ENCODE results near the gene OR1J4.

OR1J4 gene

DNA sequence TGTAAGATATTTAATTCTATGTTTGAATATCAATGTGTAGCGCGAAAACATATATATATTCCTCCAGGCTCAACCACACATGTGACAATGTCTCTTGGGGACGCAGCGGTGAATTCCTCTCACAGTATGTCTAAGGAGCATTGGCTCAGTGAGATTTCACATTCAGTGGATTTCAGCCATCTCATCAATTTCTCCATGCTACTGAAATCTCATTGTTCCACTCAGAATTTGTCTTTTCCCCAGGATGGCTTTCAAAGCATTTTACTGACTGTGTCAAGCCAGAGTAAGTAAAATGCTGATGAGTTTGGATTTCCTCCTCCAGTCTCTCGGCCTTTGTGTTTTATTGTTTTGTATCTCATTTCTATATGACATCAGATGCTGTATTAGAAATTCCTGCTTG is 39.9 kb upstream of the OR1J4 start:
- Histone ChIP-seq H3K27ac (ENCODE audit: poor library complexity, severe bottlenecking) (no peak overlapping the region), H3K27me3 (ENCODE audit: insufficient read depth, poor library complexity, severe bottlenecking) (peaks cover 3% of the 10 kb centered on the region), H3K4me1 (ENCODE audit: insufficient read depth, poor library complexity, severe bottlenecking) (no peaks in the 10 kb centered on the region), H3K9me3 (ENCODE audit: severe bottlenecking) (no peaks in the 10 kb centered on the region), H3K4me3 (ENCODE audit: severe bottlenecking) (no peak overlapping the region), H3K36me3 (ENCODE audit: low read depth) (no peaks in the 10 kb centered on the region)
- TF ChIP-seq, protein P1, sequence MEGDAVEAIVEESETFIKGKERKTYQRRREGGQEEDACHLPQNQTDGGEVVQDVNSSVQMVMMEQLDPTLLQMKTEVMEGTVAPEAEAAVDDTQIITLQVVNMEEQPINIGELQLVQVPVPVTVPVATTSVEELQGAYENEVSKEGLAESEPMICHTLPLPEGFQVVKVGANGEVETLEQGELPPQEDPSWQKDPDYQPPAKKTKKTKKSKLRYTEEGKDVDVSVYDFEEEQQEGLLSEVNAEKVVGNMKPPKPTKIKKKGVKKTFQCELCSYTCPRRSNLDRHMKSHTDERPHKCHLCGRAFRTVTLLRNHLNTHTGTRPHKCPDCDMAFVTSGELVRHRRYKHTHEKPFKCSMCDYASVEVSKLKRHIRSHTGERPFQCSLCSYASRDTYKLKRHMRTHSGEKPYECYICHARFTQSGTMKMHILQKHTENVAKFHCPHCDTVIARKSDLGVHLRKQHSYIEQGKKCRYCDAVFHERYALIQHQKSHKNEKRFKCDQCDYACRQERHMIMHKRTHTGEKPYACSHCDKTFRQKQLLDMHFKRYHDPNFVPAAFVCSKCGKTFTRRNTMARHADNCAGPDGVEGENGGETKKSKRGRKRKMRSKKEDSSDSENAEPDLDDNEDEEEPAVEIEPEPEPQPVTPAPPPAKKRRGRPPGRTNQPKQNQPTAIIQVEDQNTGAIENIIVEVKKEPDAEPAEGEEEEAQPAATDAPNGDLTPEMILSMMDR (IDR thresholded peaks at IDR 0.05; ENCODE audit: poor library complexity, severe bottlenecking) = no peak
- DNase-seq (ENCODE audit: low spot score) (no peak), ATAC-seq (ENCODE audit: low read depth) (no peak)

DNA sequence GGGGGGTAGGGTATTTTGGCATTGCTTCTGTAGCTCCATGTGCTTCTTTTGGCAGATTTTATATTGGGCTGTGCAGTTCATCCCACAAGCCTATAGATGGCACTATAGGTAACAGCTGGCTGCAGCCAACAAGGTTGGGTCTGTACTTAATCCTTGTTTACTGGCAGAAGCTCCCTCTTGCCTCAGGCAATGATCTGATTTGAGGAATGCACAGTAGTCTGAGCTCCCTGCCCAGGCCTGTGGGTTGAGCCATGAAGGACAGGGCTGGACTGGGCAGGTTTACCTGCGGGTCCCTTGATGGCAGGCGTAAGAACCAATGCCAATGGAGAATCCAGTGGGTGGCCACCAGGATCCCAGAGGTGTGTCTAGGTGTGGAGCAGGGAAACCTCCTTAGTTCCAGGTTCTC is 20.1 kb upstream of the OR1J4 start:
- peak; percentile 88 for ATAC-seq (ENCODE audit: low read depth)
- Histone ChIP-seq H3K4me1 (ENCODE audit: insufficient read depth, poor library complexity, severe bottlenecking) (no peaks in the 10 kb centered on the region), H3K4me3 (ENCODE audit: severe bottlenecking) (no peak overlapping the region), H3K36me3 (ENCODE audit: low read depth) (no peaks in the 10 kb centered on the region), H3K27ac (ENCODE audit: poor library complexity, severe bottlenecking) (no peak overlapping the region), H3K27me3 (ENCODE audit: insufficient read depth, poor library complexity, severe bottlenecking) (peaks cover 12% of the 10 kb centered on the region), H3K9me3 (ENCODE audit: severe bottlenecking) (no peaks in the 10 kb centered on the region)
- DNase-seq (ENCODE audit: low spot score) = no peak
- TF ChIP-seq, protein P1 (IDR thresholded peaks at IDR 0.05; ENCODE audit: poor library complexity, severe bottlenecking) = peak; percentile 76

DNA sequence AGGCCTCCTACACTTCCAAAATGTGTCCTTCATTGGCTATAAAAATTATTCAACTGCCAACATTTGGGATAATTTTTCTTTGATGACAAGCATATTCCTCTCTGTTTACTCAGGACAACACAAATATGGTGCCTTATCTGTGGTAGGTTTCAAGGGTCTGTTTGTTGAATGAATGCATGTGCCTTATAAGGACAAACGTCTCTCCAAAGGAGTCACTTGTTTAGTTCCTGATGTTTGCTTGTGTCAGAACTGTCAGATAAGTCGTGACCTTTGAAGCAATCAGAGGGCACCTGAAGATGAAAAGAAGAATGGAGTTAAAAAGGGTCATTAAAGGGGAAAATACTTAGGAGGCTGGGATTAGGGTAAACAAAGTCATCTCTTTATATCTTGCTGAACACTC is 12.0 kb upstream of the OR1J4 start:
- H3K27me3 ChIP-seq (ENCODE audit: insufficient read depth, poor library complexity, severe bottlenecking) = peaks cover 6% of the 10 kb centered on the region
- no peaks in the 10 kb centered on the region for H3K36me3 ChIP-seq (ENCODE audit: low read depth)
- H3K4me3 ChIP-seq (ENCODE audit: severe bottlenecking) = no peak overlapping the region
- ATAC-seq (ENCODE audit: low read depth) = no peak
- TF ChIP-seq, protein P1 (IDR thresholded peaks at IDR 0.05; ENCODE audit: poor library complexity, severe bottlenecking) = no peak
- no peak for DNase-seq (ENCODE audit: low spot score)
- no peak overlapping the region for H3K27ac ChIP-seq (ENCODE audit: poor library complexity, severe bottlenecking)
- no peaks in the 10 kb centered on the region for H3K9me3 ChIP-seq (ENCODE audit: severe bottlenecking)
- no peaks in the 10 kb centered on the region for H3K4me1 ChIP-seq (ENCODE audit: insufficient read depth, poor library complexity, severe bottlenecking)

DNA sequence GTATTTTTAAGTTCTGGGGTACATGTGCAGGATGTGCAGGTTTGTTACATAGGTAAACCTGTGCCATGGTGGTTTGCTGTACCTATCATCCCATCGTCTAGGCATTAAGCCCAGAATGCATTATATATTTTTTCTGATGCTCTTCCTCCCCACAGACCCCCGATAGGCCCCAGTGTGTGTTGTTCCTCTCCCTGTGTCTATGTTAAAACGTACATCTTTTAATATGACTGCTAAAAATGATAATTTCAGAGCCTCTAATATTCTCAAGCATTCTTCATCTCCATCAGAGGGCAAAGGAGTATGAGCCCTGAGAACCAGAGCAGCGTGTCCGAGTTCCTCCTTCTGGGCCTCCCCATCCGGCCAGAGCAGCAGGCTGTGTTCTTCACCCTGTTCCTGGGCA is 8.4 kb upstream of the OR1J4 start, which contains the start of gene OR1J2:
TSS of gene OR1J2 (plus strand) at position 301 of the 400 bp plus-strand sequence. CDS start at position 301, 0 bp downstream.
- H3K36me3 ChIP-seq (ENCODE audit: low read depth) = no peaks in the 10 kb centered on the region
- ATAC-seq (ENCODE audit: low read depth) (no peak), DNase-seq (ENCODE audit: low spot score) (no peak)
- peaks cover 8% of the 10 kb centered on the region for H3K27me3 ChIP-seq (ENCODE audit: insufficient read depth, poor library complexity, severe bottlenecking)
- no peak within 1 kb of the TSS for H3K4me3 ChIP-seq (ENCODE audit: severe bottlenecking)
- H3K9me3 ChIP-seq (ENCODE audit: severe bottlenecking) = no peaks in the 10 kb centered on the region
- no peaks in the 10 kb centered on the region for H3K4me1 ChIP-seq (ENCODE audit: insufficient read depth, poor library complexity, severe bottlenecking)
- TF ChIP-seq, protein P1 (IDR thresholded peaks at IDR 0.05; ENCODE audit: poor library complexity, severe bottlenecking) = no peak
- H3K27ac ChIP-seq (ENCODE audit: poor library complexity, severe bottlenecking) = no peak within 1 kb of the TSS

DNA sequence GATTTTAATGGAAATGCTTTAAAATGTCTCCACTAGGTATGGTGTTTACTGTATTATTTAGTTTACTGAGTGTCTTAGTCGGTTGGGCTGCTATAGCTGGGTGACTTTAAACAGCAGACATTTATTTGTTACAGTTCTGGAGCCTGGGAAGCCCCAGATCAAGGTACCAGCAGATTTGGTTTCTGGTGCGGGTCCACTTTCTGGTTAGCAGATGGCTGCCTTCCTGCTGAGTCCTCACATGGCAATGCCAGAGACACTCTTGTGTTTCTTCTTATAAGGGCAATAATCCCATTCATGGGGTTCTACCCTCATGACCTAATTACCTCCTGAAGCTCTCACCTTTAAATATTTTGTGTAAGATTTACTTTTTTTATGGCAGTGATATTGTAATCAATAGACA is 715 bp upstream of the OR1J4 start:
- no peak overlapping the region for H3K27ac ChIP-seq (ENCODE audit: poor library complexity, severe bottlenecking)
- H3K27me3 ChIP-seq (ENCODE audit: insufficient read depth, poor library complexity, severe bottlenecking) = peaks cover 7% of the 10 kb centered on the region
- DNase-seq (ENCODE audit: low spot score) (no peak), ATAC-seq (ENCODE audit: low read depth) (no peak)
- no peaks in the 10 kb centered on the region for H3K4me1 ChIP-seq (ENCODE audit: insufficient read depth, poor library complexity, severe bottlenecking)
- TF ChIP-seq, protein P1 (IDR thresholded peaks at IDR 0.05; ENCODE audit: poor library complexity, severe bottlenecking) = no peak
- no peaks in the 10 kb centered on the region for H3K36me3 ChIP-seq (ENCODE audit: low read depth)
- no peak overlapping the region for H3K4me3 ChIP-seq (ENCODE audit: severe bottlenecking)
- H3K9me3 ChIP-seq (ENCODE audit: severe bottlenecking) = no peaks in the 10 kb centered on the region
